Measurements from ENCODE around the gene GSTA5. TPM values are rescaled to one million over a fixed set of nuclear protein-coding genes. Genes with fewer than 3 reads are reported as not detected.

GSTA5 gene
- total RNA-seq, 1 experiment from 2014 or later = not detected

- no peak for DNase-seq (ENCODE audit: low read depth, low spot score)
- no peaks in the 10 kb centered on the region for H3K36me3 ChIP-seq (ENCODE audit: control insufficient read depth in 1 of 2, insufficient read depth in 2 of 2, low read length in 2 of 2)
- no peaks in the 10 kb centered on the region for H4K20me1 ChIP-seq (ENCODE audit: insufficient read depth)
- H3K9ac ChIP-seq (ENCODE audit: low read length) = no peak overlapping the region
- no peaks in the 10 kb centered on the region for H3K9me2 ChIP-seq (ENCODE audit: insufficient read depth)
- no peak overlapping the region for H2AFZ ChIP-seq (ENCODE audit: low read depth, low read length, poor library complexity, severe bottlenecking)
- CTCF ChIA-PET = interaction anchor here (0.6 kb wide), 1 partner anchor 369 kb away, joined by 4 read pairs; no protein-coding TSS in a partner anchor
- no peak for TF ChIP-seq ZNF274 (IDR thresholded peaks at IDR 0.05; ENCODE audit: low read depth, low read length)
- no peak for TF ChIP-seq SIN3A (IDR thresholded peaks at IDR 0.05; ENCODE audit: low read depth)
- no peak for TF ChIP-seq POLR2A (IDR thresholded peaks at IDR 0.05; ENCODE audit: borderline replicate concordance, extremely low read depth, insufficient read depth, insufficient read length)
- no peak for TF ChIP-seq EGR1 (IDR thresholded peaks at IDR 0.05; ENCODE audit: low read depth)
- no peak for TF ChIP-seq SP1 (IDR thresholded peaks at IDR 0.05; ENCODE audit: low read depth)
- TF ChIP-seq EZH2 (IDR thresholded peaks at IDR 0.05) = no peak
- TF ChIP-seq POLR2AphosphoS5 (IDR thresholded peaks at IDR 0.05; ENCODE audit: low read depth, low read length) = no peak
- no peak for TF ChIP-seq CTCF (IDR thresholded peaks at IDR 0.05 in 2 of 3, conservative IDR thresholded peaks at IDR 0.05 in 1 of 3; ENCODE audit: borderline replicate concordance in 1 of 3, insufficient read depth in 1 of 3, low read depth in 2 of 3, low read length in 2 of 3)
- TF ChIP-seq JUND (IDR thresholded peaks at IDR 0.05) = no peak
- intact Hi-C loops (cut with micrococcal nuclease) = no loop called here
- ATAC-seq = no peak
- H3K79me2 ChIP-seq (ENCODE audit: insufficient read depth, low read length) = no peaks in the 10 kb centered on the region
- H3K27ac ChIP-seq (ENCODE audit: low read depth, low read length) = no peak overlapping the region
- no peak overlapping the region for H3K4me3 ChIP-seq (replicated peaks in 1 of 2; ENCODE audit: low read depth in 1 of 2, low read length in 2 of 2)
- no peaks in the 10 kb centered on the region for H3K27me3 ChIP-seq (ENCODE audit: insufficient read depth, low read length)
- no peaks in the 10 kb centered on the region for H3K4me1 ChIP-seq (ENCODE audit: control insufficient read depth in 1 of 2, insufficient read depth in 2 of 2, low read length in 2 of 2)
- no peaks in the 10 kb centered on the region for H3K9me3 ChIP-seq (ENCODE audit: control insufficient read depth in 1 of 2, insufficient read depth in 1 of 2, low read depth in 1 of 2, low read length in 2 of 2)
- no TSS peak for BruUV-seq (replicated peaks)
- POLR2A ChIA-PET = no interaction called here
- RAD21 ChIA-PET (ENCODE audit: low non-redundant PET in 1 of 2, low total read pairs in 2 of 2, uncharacterized antibody in 2 of 2, unreplicated experiment in 2 of 2) = no interaction called here
- H3K4me2 ChIP-seq (ENCODE audit: low read length) = no peak overlapping the region
Measured at GRCh38 chr6:52787917-52788316, 52.7 kb downstream of the GSTA5 start.
